MCF 10A (cell line): Measurements from ENCODE around the gene POLA2. TPM values are rescaled to one million over a fixed set of nuclear protein-coding genes. Genes with fewer than 3 reads are reported as not detected.
"Not testable (repeated sequence)": the region's sequence is repeated elsewhere in the genome, so short reads cannot be mapped to it uniquely, and the experiment has no call there.

Experiments
- BruUV-seq: library from RNA; stranded (reverse); fragments of 400-500 nt; replicated peaks from 2 replicates; lab custom pipeline; 2021; lab: Mats Ljungman, UMichigan
- CTCF ChIA-PET: fragments of 300-600 bp; sonication (Branson Sonifier 250); formaldehyde crosslinking; extraction: SDS; loops from one replicate; lab custom pipeline; 2021; ENCODE audit warnings: antibody characterized with exemption, inconsistent platforms; lab: Yijun Ruan, JAX
- POLR2A ChIA-PET: fragments of 300-600, 350-650 bp; sonication (Branson Sonifier 250); formaldehyde crosslinking; extraction: SDS; loops from one replicate; lab custom pipeline; 2020; ENCODE audit warnings: antibody characterized with exemption, inconsistent platforms; lab: Yijun Ruan, JAX
- DNase-seq: peaks from one replicate; pipeline ENCODE4 v3.0.0-alpha.2; 2018; ENCODE audit not compliant: unreplicated experiment
- H3K27ac Mint-ChIP-seq: one replicate; pipeline ENCODE4 v1.8.0; 2022; ENCODE audit warnings: mild to moderate bottlenecking, low read depth, mixed read lengths; ENCODE audit not compliant: unreplicated experiment
- H3K27me3 Mint-ChIP-seq: one replicate; pipeline ENCODE4 v1.8.0; 2022; ENCODE audit warnings: mixed read lengths; ENCODE audit not compliant: insufficient read depth, unreplicated experiment
- H3K36me3 Mint-ChIP-seq: one replicate; pipeline ENCODE4 v1.8.0; 2022; ENCODE audit warnings: mild to moderate bottlenecking, moderate library complexity, mixed read lengths; ENCODE audit not compliant: insufficient read depth, unreplicated experiment
- H3K4me1 Mint-ChIP-seq: one replicate; pipeline ENCODE4 v1.8.0; 2022; ENCODE audit warnings: mixed read lengths; ENCODE audit not compliant: insufficient read depth, unreplicated experiment
- H3K4me3 Mint-ChIP-seq: one replicate; pipeline ENCODE4 v1.8.0; 2022; ENCODE audit warnings: mild to moderate bottlenecking, moderate library complexity, mixed read lengths; ENCODE audit not compliant: unreplicated experiment
- H3K9me3 Mint-ChIP-seq: one replicate; pipeline ENCODE4 v1.8.0; 2022; ENCODE audit warnings: mixed read lengths; ENCODE audit not compliant: unreplicated experiment
- intact Hi-C: fragments of 100-400 bp; cut with micrococcal nuclease; formaldehyde crosslinking; loops from 2 replicates; pipeline ENCODE4 v1.14.1; 2022
- total RNA-seq: library from RNA; stranded (reverse); gene quantifications from 2 replicates; pipeline ENCODE4 v1.2.3, GENCODE V29; 2022
- TF ChIP-seq, protein P1 (sequence below): fragments of 200-600 bp; IDR thresholded peaks from one replicate; pipeline ENCODE4 v1.8.0; 2022; ENCODE audit warnings: antibody characterized with exemption, mild to moderate bottlenecking; ENCODE audit not compliant: unreplicated experiment

Gene POLA2
- total RNA-seq, 1 experiment from 2014 or later, result 10.3 TPM

DNA sequence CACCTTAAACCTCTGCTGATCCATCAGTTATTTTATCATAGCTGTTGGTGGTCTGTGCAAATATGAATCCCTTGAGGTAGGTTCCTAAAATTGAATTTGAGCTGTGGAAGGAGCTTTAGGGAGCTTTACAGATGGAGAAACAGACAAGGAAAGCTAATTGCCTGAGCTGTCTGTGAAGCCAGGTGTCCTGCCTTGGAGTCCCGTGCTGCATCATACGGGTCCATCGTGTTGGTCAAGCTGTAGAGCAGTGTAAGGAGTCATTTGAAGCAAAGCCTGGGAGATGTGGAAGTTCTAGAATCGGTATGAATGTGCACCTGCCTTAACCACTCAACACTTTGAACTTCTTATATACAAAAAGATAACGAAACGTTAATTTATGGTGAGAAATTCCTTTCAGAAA, 1.0 kb downstream of the POLA2 start:
- H3K27me3 Mint-ChIP-seq, result no peaks in the 10 kb centered on the region
- peaks cover 9% of the 10 kb centered on the region for H3K4me1 Mint-ChIP-seq
- DNase-seq, result no peak
- H3K27ac Mint-ChIP-seq, result peak overlapping the region; percentile 95
- BruUV-seq, result TSS peak; percentile 76
- CTCF ChIA-PET, result interaction anchor here (0.6 to 7.5 kb wide), 9 partner anchors 12 to 74 kb away, joined by 3 to 63 read pairs (median 4); partner anchors contain the start of gene CDC42EP2
- no peaks in the 10 kb centered on the region for H3K9me3 Mint-ChIP-seq
- H3K4me3 Mint-ChIP-seq, result peak overlapping the region; percentile 81
- H3K36me3 Mint-ChIP-seq, result peaks cover 4% of the 10 kb centered on the region
- intact Hi-C loops, result loop anchor here (5.0 kb wide), 1 partner anchor 250 kb away; the partner anchor contains the start of gene ARL2
- POLR2A ChIA-PET, result interaction anchor here (0.7 to 2.1 kb wide), 20 partner anchors 11 to 236 kb away, joined by 3 to 17 read pairs (median 6); partner anchors contain the start of genes CDC42EP2, DPF2, FAU and MALAT1
- TF ChIP-seq, protein P1, sequence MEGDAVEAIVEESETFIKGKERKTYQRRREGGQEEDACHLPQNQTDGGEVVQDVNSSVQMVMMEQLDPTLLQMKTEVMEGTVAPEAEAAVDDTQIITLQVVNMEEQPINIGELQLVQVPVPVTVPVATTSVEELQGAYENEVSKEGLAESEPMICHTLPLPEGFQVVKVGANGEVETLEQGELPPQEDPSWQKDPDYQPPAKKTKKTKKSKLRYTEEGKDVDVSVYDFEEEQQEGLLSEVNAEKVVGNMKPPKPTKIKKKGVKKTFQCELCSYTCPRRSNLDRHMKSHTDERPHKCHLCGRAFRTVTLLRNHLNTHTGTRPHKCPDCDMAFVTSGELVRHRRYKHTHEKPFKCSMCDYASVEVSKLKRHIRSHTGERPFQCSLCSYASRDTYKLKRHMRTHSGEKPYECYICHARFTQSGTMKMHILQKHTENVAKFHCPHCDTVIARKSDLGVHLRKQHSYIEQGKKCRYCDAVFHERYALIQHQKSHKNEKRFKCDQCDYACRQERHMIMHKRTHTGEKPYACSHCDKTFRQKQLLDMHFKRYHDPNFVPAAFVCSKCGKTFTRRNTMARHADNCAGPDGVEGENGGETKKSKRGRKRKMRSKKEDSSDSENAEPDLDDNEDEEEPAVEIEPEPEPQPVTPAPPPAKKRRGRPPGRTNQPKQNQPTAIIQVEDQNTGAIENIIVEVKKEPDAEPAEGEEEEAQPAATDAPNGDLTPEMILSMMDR, result no peak

GRCh38 chr11:65264747-65265146, 3.0 kb downstream of the POLA2 start:
- Mint-ChIP-seq H3K36me3 (peaks cover 13% of the 10 kb centered on the region), H3K4me3 (peak overlapping the region; percentile 5)
- POLR2A ChIA-PET, result interaction anchor here (1.4 kb wide), 1 partner anchor 49 kb away, joined by 4 read pairs; no protein-coding TSS in a partner anchor
- H3K4me1 Mint-ChIP-seq, H3K27me3 Mint-ChIP-seq, BruUV-seq, DNase-seq, H3K27ac Mint-ChIP-seq, H3K9me3 Mint-ChIP-seq: not testable (repeated sequence)
- CTCF ChIA-PET, result interaction anchor here (0.6 to 7.5 kb wide), 7 partner anchors 10 to 65 kb away, joined by 3 to 63 read pairs (median 14); partner anchors contain the start of gene CDC42EP2
- intact Hi-C loops, result loop anchor here (5.0 kb wide), 1 partner anchor 252 kb away; the partner anchor contains the start of gene ARL2

DNA sequence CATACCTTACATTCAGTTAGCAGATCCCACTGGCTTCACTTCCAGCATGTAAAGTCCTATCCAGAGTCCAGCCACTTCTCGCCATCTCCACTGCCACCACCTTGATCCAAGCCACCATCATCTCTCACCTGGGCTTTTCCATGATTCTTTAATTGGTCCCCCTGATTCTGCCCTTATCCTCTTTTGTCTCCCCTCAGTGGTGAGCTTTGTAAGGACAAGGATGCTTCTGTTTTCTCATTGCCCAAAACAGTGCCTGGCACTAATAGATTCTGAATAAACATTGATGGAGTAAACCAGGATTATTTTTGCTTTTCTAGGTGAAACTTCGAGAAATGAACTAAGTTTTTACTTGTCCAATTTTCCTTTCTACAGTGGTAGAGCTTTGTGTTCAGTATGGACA, 4.4 kb downstream of the POLA2 start:
- no TSS peak for BruUV-seq
- Mint-ChIP-seq H3K27me3 (no peaks in the 10 kb centered on the region), H3K4me1 (peaks cover 9% of the 10 kb centered on the region), H3K9me3 (no peaks in the 10 kb centered on the region), H3K27ac (no peak overlapping the region), H3K36me3 (peaks cover 24% of the 10 kb centered on the region), H3K4me3 (no peak overlapping the region)
- TF ChIP-seq, protein P1, result no peak
- ChIA-PET CTCF (interaction anchor here (0.6 to 7.5 kb wide), 10 partner anchors 9 to 238 kb away, joined by 3 to 63 read pairs (median 8); partner anchors contain the start of genes CDC42EP2 and DPF2), POLR2A (interaction anchor here (0.7 to 1.3 kb wide), 3 partner anchors 11 to 1227 kb away, joined by 3 to 4 read pairs (median 3); no protein-coding TSS in a partner anchor)
- DNase-seq, result peak; percentile 50
- intact Hi-C loops, result no loop called here

GRCh38 chr11:65274735-65275682, 13.2 kb downstream of the POLA2 start:
- no peaks in the 10 kb centered on the region for H3K27me3 Mint-ChIP-seq

More at GRCh38 chr11:65274735-65275682, 13.2 kb downstream of the POLA2 start:
- H3K4me3 Mint-ChIP-seq, result no peak overlapping the region
- H3K36me3 Mint-ChIP-seq, result peaks cover 33% of the 10 kb centered on the region
- intact Hi-C loops, result loop anchor here (1.0 to 10.0 kb wide), 3 partner anchors 40 to 240 kb away; no protein-coding TSS in a partner anchor
- CTCF ChIA-PET, result interaction anchor here (0.5 to 12.7 kb wide), 23 partner anchors 11 to 845 kb away, joined by 3 to 335 read pairs (median 4); partner anchors contain the start of genes CDC42EP2, DPF2 and POLA2
- POLR2A ChIA-PET, result interaction anchor here (0.7 to 9.7 kb wide), 14 partner anchors 11 to 203 kb away, joined by 3 to 143 read pairs (median 5); partner anchors contain the start of genes CDC42EP2 and POLA2
- no peaks in the 10 kb centered on the region for H3K9me3 Mint-ChIP-seq
- peak; percentile 88 for DNase-seq
- BruUV-seq, result no TSS peak
- TF ChIP-seq, protein P1, result peak; percentile 90
- H3K27ac Mint-ChIP-seq, result no peak overlapping the region
- peaks cover 15% of the 10 kb centered on the region for H3K4me1 Mint-ChIP-seq
